Epithelial cell of proximal tubule (primary cell): ENCODE data around the gene SMS. TPM values are rescaled to one million over a fixed set of nuclear protein-coding genes. Genes with fewer than 3 reads are reported as not detected.
A peak's percentile ranks its signal among the peaks of the same experiment; 100 is the strongest.

ENCODE experiments used
- DNase-seq: peaks from one replicate; pipeline ENCODE4 v3.0.0-alpha.2; 2011; ENCODE audit warnings: low read depth
- H3K4me3 ChIP-seq: 2 replicates; pipeline ENCODE4 v1.5.1; 2011; ENCODE audit warnings: low read depth, mild to moderate bottlenecking, low read length
- CTCF ChIP-seq: conservative IDR thresholded peaks from 2 replicates; pipeline ENCODE4 v1.5.1; 2012; ENCODE audit warnings: low read depth, mild to moderate bottlenecking, low read length
- total RNA-seq: library from RNA; depleted of rRNA; stranded (reverse); fragments of >200 nt; gene quantifications from 2 replicates; pipeline ENCODE4 v1.2.3, GENCODE V29; 2015

Gene SMS
- total RNA-seq, 1 donor from 2014 or later: 326 TPM

DNA sequence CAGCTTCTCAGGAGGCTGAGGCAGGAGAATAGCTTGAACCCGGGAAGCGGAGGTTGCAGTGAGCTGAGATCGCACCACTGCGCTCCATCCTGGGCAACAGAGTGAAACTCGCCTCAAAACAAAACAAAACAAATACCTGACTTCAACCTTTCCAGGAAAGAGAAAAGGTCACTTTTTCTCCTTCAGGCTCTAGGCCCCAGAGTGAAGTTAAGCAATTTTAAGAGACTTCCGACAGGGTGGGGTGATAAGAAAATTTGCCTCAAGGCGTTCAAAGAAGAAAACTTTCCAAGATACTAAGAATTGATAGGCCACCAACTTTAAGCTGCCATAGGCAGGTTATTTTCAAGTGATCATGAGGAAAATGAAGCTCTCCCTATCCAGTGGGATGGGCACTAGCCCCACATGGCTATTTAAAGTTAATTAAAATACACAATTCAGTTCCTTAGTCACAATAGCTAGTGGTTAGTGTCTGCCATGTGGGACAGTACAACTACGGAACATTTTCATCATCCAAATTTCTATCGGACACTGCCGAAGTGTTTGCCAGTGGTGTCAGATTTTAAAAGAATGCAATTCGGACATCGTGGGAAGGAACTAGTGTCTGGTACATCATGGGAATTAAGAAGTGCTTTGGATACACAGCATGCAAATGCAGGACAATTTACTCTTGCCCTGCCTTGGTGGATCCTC lies 33.0 kb downstream of the SMS start:
- DNase-seq: no peak
- TF ChIP-seq CTCF: no peak
- no peak overlapping the region for H3K4me3 ChIP-seq

DNA sequence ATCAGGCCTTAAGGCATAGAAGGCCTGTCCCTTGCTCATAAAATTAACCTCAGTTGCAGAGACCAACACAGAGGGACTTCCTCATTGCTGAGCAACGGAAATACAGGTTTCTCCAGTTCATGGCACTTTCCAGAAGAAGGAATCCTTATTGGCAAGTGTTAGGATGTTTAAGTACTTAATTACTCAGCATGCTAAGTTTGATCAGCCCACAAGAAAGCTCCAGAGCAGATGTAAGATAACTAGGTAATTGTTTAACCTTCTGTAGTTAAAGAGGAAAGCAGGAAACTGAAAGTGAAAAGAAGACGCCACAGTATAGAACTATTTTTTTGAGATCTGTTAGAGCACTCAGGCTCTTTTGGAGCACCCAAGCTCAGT lies 33.5 kb downstream of the SMS start:
- peak overlapping the region; percentile 2 for H3K4me3 ChIP-seq
- no peak for DNase-seq

DNA sequence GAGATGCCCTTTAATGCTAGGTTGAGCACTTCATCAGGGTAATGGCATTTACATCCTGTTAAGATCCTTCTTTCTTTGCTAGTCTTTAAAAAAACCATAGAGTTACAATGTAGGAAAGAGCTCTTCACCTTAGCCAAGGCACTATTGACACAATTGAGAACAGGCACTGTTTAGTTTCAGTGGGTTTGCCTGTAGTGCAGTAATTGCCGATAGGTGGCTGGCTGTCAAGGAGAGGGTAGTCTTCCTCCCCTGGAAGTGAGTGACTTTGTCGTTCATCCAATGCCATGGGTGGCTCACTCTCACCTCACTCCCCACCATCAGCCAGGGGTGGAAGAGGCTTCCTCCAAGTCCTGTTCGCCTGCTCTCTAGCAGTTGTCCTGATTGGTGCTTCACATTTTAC lies 34.7 kb downstream of the SMS start:
- TF ChIP-seq CTCF: no peak
- H3K4me3 ChIP-seq: no peak overlapping the region
- DNase-seq: no peak

More for the DNA sequence above, 33.5 kb downstream of the SMS start:
- no peak for TF ChIP-seq CTCF

- peak; percentile 46 for TF ChIP-seq CTCF
- no peak overlapping the region for H3K4me3 ChIP-seq
- DNase-seq: no peak
These were observed 35.3 kb downstream of the SMS start for GRCh38 chrX:21975812-21976211.

GRCh38 chrX:21978346-21978745 lies 37.8 kb downstream of the SMS start:
- DNase-seq: no peak
- no peak overlapping the region for H3K4me3 ChIP-seq
- TF ChIP-seq CTCF: no peak

DNA sequence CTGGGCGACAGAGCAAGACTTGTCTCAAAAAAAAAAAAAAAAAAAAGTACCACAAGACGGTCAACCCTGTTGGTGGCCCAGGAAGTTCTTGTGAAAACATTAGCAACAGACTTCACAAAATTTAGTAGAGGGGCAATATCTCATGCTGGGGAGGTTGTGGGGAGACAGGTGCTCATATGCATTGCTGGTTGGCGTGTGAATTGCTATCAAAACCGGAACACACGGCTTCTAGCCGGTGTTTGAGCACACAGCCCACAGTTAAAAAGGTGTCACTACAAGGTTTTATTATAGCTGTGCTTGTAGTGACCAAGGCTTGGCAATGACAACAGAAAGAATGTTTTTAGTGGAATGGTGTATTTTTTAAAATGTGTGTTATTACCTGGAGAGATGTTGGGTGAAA lies 41.8 kb downstream of the SMS start:
- DNase-seq: no peak
- H3K4me3 ChIP-seq: no peak overlapping the region
- TF ChIP-seq CTCF: no peak

DNA sequence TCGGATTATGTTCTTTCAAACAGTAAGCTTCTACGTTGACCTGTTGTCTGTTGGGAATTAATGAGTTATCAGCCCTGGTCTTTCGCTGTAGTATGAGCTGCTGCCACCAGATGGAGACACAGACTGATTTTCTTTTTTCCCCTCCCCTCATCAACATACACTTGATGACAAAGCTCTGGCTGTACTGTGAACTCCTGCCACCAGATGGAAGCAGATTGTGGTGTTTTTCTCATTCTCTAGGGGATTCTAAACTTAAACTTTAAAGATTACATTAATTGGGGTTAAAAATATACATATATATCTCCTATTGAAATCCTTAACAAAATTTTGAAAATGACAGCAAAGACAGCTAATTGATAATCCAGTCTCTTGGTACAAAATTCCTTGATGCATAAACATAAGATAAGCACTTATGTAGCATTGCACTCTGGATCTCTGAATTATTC lies 44.8 kb downstream of the SMS start:
- no peak overlapping the region for H3K4me3 ChIP-seq
- TF ChIP-seq CTCF: peak; percentile 83
- DNase-seq: no peak
